Measurements from ENCODE around the gene MSLN.
"Not testable (repeated sequence)": the region's sequence is repeated elsewhere in the genome, so short reads cannot be mapped to it uniquely, and the experiment has no call there.

Gene MSLN

GRCh38 chr16:760065-760464 lies 469 bp upstream of the MSLN start:
- DNase-seq (ENCODE audit: low read depth) = no peak

DNA sequence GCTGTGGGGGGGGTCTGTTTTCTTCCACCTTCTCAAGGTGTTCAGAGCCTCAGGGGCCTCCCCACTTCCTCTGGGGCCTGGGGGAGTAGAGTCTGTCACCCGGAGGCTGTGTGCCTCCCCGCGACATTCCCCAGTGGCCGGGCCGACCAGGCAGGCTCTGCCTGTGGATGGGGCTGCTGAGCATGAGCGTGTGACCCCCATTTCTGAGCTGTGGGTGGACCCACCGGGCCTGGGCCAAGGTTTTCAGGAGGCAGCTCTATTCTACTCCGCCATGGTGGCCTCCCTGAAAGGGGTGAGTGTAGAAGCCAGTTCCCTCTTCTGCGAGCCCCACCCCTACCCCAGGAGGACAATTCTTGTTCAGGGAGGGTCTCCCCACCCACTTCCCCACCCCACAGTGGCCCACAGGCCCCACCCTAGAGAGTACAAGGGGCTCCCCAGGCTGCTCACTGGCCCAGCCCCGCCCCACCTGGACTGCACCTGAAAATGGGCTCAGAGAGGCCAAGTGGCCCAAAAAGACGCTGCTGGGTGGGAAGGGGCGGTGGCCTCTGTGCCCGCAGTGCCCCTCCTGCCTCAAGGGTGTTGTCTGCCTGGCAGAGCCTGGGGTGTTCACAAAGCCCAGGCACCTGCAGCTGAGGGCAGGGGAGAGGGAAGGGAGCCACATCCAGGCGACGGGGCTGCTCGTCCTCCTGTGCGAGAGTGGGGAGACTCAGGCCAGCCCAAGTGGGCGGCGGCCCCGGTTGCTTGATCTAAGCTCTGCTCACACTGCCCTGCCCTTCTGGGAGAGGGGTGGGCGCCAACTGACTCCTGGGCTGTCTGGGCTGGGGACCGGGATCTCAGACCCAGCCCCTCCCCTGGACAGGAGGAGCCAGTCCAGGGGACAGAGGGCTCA lies 1.3 kb downstream of the MSLN start:
- DNase-seq (ENCODE audit: low read depth) = no peak

DNA sequence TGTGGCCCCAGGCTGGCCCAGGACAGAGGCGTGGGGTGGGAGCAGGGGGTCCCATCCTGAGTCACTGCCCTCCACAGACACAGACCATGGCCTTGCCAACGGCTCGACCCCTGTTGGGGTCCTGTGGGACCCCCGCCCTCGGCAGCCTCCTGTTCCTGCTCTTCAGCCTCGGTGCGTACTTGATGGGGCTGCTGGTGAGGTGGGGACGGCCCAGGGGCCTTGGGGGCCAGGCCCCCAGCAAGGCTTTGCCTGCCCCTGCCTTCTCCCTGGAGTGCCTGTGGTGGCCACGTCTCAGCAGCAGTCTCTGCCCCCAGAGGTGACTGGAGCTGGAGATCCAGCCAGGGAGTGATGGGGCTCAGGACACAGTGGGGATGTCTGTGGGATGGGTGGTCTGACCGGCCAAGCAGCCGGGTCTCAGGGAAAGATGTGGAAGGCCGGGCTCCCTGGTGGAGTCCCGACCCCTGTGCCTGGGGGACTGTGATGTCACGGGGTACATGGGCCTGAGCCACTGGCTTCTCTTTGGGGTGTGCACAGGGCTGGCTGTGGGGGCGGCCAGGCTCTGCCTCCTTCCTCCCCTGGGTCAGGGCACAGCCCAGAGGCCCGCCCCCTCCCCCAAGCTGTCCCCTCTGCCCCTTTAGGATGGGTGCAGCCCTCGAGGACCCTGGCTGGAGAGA lies 2.2 kb downstream of the MSLN start:
- DNase-seq (ENCODE audit: low read depth) = no peak

- no peak for DNase-seq (ENCODE audit: low read depth)
These were observed 3.0 kb downstream of the MSLN start for GRCh38 chr16:763369-764183.

- DNase-seq (ENCODE audit: low read depth) = no peak
These were observed 3.7 kb downstream of the MSLN start for GRCh38 chr16:764184-764750.

GRCh38 chr16:764848-765487 lies 4.4 kb downstream of the MSLN start:
- DNase-seq (ENCODE audit: low read depth) = no peak

- no peak for DNase-seq (ENCODE audit: low read depth)
These were observed 4.9 kb downstream of the MSLN start for GRCh38 chr16:765488-765865.

- no peak for DNase-seq (ENCODE audit: low read depth)
These were observed 5.7 kb downstream of the MSLN start for GRCh38 chr16:766008-766819.

- DNase-seq (ENCODE audit: low read depth) = no peak
These were observed 6.5 kb downstream of the MSLN start for GRCh38 chr16:766820-767640.

- no peak for DNase-seq (ENCODE audit: low read depth)
These were observed 7.3 kb downstream of the MSLN start for GRCh38 chr16:767743-768235.

- no peak for DNase-seq (ENCODE audit: low read depth)
These were observed 7.9 kb downstream of the MSLN start for GRCh38 chr16:768428-768827.

GRCh38 chr16:769184-769784 lies 8.8 kb downstream of the MSLN start:
- DNase-seq (ENCODE audit: low read depth) = no peak

DNA sequence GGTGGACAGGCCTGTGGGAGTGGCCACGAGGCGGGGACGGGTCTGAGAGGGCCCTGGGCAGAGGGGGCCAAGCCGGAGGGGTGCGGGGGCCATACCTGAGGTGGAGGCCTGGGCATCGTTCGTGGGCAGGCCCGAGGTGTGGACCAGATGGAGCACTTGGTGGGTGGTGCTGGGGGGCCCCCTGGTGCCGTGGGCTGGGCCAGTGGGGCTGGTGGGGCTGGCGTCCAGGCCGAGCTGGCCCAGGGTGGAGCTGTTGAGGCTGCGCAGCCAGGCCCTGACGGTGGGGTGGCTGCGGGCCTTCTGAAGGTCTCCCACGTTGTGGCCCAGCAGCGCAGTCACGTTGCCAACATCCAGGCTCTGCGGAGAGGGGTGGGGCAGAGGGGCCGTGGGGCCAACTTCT lies 9.4 kb downstream of the MSLN start:
- DNase-seq (ENCODE audit: low read depth) = no peak

DNA sequence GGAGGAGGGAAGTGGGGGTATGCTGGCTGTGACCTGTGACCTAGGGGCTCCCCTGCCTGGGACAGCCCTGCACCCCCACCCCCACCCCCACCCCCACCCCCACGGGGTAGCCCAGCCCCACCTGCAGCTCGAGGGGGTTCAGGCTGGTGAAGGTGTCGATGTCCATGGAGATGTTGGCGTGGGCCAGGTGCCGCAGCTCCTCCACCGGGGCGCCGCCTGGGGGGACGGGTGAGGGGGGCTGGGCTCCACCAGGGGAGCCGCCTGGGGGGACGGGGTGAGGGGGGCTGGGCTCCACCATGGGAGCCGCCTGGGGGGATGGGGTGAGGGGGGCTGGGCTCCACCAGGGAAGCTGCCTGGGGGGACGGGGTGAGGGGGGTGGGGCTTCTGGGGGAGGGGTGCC lies 9.9 kb downstream of the MSLN start:
- DNase-seq (ENCODE audit: low read depth) = no peak

- DNase-seq (ENCODE audit: low read depth) = no peak
These were observed 12.4 kb downstream of the MSLN start for GRCh38 chr16:772959-773358.

- no peak for DNase-seq (ENCODE audit: low read depth)
These were observed 13.8 kb downstream of the MSLN start for GRCh38 chr16:774086-775001.

DNA sequence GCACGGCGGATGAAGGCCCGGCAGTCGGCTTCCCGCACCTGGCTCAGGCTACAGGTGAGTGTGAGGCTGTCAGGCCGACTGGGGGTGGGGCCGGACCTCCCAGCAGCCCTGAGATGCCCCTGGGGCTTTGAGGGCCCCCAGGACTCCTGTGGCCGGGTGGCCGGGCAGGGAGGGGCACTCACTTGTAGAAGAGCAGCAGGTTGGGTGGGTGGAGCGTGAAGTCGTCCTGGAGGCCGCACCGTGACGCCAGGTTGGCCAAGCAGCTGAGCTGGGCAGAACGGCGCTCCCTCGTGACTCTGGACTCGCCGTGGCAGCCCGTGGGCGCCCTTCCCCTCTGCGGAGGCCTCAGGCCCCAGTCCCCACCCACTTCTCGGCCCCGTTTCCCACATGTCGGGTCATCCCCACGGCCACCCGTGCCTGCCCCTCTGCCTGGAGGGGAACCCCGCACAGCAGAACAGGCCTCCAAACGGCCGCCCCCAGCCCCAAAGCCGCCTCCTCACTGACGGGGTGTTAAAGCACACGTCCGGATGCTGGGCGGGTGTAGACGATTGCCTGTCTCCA lies 14.8 kb downstream of the MSLN start:
- no peak for DNase-seq (ENCODE audit: low read depth)

- not testable (repeated sequence) for DNase-seq (ENCODE audit: low read depth)
These were observed 15.8 kb downstream of the MSLN start for GRCh38 chr16:776298-776697.
